Mammary epithelial cell (primary cell): Measurements from ENCODE around the gene CYB5R2.

Experiments used
- CTCF ChIP-seq, 2 donors: IDR thresholded peaks in 1 of 2; conservative IDR thresholded peaks in 1 of 2; 2 replicates each; pipeline ENCODE4 v1.5.1; 2011 to 2012; ENCODE audit warnings: inconsistent platforms in 2 of 2, low read length in 2 of 2, mild to moderate bottlenecking in 2 of 2, control low read depth in 1 of 2, low read depth in 1 of 2; ENCODE audit not compliant: insufficient read depth in 1 of 2; ENCODE audit errors: extremely low read depth in 1 of 2
- EZH2 ChIP-seq: IDR thresholded peaks from 2 replicates; pipeline ENCODE4 v1.6.1; 2012; ENCODE audit warnings: low read length, inconsistent platforms, borderline replicate concordance

- TF ChIP-seq CTCF (conservative IDR thresholded peaks at IDR 0.05 in 1 of 2, IDR thresholded peaks at IDR 0.05 in 1 of 2; ENCODE audit: extremely low read depth in 1 of 2, insufficient read depth in 1 of 2, low read depth in 1 of 2, low read length in 2 of 2) (no peak), EZH2 (no peak)
Observed at GRCh38 chr11:7677071-7677470, 3.8 kb upstream of the CYB5R2 start.
